ENCODE measurements around the gene TEFM. TPM values are rescaled to one million over a fixed set of nuclear protein-coding genes. Genes with fewer than 3 reads are reported as not detected.

The TEFM gene
- total and polyA plus RNA-seq, 7 donors = 6.9 to 18.7 (median 12.3) TPM

DNA sequence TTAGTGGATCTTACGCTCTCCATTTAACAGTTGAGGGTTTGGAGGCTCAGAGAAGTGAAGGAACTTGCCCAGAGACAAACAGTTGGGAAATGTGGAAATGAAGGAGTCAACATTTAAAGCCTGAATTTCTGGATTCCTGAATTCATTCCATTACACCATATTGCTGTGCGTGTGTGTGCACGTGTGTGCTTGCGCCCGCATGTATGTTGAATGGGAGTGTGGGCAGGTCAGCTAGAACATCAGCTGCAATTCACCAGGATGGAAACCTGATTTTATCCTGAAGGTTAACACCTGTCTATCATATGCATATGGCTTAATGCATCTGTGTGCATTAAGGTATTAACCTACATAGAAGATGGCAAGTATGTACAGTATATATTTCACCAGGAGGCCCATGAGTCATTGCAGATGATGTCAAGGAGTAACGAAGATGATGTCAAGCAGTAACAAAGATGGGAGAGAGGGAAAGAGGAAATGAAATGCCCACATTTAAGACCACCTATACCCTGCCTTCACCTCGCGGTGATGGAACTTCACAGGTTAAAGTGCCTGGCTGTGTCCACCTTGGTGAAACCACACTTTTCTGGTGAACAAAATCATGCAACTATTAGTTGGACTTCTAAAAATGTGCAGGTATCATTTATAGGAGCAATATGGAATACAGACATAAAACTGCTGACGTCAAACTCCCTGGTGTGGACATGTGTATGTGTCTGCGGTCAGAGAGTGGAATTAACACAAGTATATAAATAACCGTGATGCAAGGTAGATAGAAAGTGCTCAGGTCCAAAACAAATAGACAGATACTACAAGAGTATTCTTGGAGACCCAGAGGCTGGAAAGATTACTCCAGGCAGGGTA lies 14.9 kb upstream of the TEFM start:
- TF ChIP-seq POLR2A (IDR thresholded peaks at IDR 0.05) (peak in 1 of 2 donors; percentile 14), CTCF (IDR thresholded peaks at IDR 0.05) (no peak)
- H3K27ac ChIP-seq = no peak overlapping the region
- intact Hi-C loops (cut with DNase I) = no loop called here
- WGBS, 2 donors = 68 to 85% methylated on average over 11 of the region's 11 CpGs
- DNase-seq = no peak
- peak overlapping the region in 2 of 4 donors; percentile 55 to 57 for H3K4me3 ChIP-seq
- peaks cover 10 to 54% (median 29%) of the 10 kb centered on the region in 3 donors for H3K27me3 ChIP-seq
- H3K4me1 ChIP-seq = peaks cover 0 to 18% (median 15%) of the 10 kb centered on the region in 4 donors
- no peaks in the 10 kb centered on the region for H3K9me3 ChIP-seq
- no peaks in the 10 kb centered on the region for H3K36me3 ChIP-seq

DNA sequence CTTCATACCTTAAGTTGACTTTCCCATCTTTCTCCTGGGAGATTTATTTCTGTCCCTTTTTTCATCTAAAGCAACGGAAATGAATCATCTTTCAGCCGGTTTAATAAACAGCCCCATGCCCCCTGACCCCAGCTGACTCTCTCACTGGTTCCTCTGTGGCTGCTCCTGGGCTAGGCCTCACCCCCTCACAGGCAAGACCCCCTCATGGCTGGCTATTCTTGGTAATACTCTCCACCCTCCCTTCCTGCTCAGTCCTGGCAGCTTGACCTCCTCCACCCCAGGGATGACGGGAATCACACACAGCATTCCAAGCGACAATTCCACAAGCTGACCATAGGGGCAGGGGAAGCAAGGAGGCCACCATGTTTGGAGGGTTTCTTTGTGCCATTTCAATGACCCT lies 14.2 kb upstream of the TEFM start:
- Histone ChIP-seq H3K36me3 (no peaks in the 10 kb centered on the region), H3K27ac (no peak overlapping the region), H3K27me3 (peaks cover 10 to 48% (median 29%) of the 10 kb centered on the region in 3 donors), H3K9me3 (no peaks in the 10 kb centered on the region), H3K4me1 (peaks cover 0 to 18% (median 15%) of the 10 kb centered on the region in 4 donors), H3K4me3 (no peak overlapping the region)
- TF ChIP-seq POLR2A (IDR thresholded peaks at IDR 0.05) = no peak
- no peak for TF ChIP-seq EP300 (IDR thresholded peaks at IDR 0.05)
- no peak for TF ChIP-seq CTCF (IDR thresholded peaks at IDR 0.05)
- no peak for TF ChIP-seq POLR2AphosphoS5 (IDR thresholded peaks at IDR 0.05)
- no peak for DNase-seq
- intact Hi-C loops (cut with DNase I) = no loop called here
- WGBS, 2 donors = 65 to 69% methylated on average over 4 of the region's 4 CpGs

GRCh38 chr17:30917050-30917449 lies 11.0 kb upstream of the TEFM start:
- intact Hi-C loops (cut with DNase I) = no loop called here
- Histone ChIP-seq H3K27ac (no peak overlapping the region), H3K4me1 (peaks cover 0 to 9% (median 6%) of the 10 kb centered on the region in 4 donors), H3K36me3 (no peaks in the 10 kb centered on the region), H3K9me3 (no peaks in the 10 kb centered on the region), H3K4me3 (no peak overlapping the region), H3K27me3 (peaks cover 5 to 17% (median 16%) of the 10 kb centered on the region in 3 donors)
- DNase-seq = no peak
- TF ChIP-seq POLR2AphosphoS5 (IDR thresholded peaks at IDR 0.05) (no peak), EP300 (IDR thresholded peaks at IDR 0.05) (no peak), POLR2A (IDR thresholded peaks at IDR 0.05) (no peak), CTCF (IDR thresholded peaks at IDR 0.05) (no peak)

DNA sequence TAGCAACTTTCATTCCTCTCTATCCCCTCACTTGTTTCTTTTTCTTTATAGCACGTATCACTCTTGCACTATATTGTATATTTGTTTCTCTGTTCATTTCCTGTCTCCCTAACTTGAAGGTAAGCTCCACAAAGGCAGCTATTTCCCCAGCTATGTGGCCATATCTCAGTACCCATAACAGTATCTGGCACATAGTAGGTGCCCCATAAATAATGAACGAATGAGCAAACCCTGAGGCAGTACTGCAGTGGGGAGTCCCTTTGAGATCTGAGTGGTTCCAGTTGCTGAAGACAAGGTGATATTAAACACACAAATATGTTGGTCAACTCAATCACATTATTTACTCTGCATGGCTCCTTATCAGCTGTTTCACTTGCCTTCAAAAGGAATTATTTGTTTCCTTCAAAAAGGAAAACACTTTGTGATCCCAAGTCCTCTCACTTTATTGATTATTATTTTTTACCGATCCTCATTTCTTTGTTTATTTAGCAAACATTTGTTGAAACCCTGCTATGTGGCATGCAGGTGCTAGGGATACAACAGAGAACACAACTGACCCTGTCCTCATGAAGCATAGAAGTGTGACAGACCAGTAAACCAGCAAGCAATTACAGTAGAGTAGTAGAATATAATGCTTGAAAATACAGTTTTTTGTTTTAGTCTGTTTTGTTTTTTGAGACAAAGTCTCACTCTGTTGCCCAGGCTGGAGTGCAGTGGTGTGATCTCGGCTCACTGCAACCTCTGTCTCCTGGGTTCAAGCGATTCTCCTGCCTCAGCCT lies 10.0 kb upstream of the TEFM start:
- Histone ChIP-seq H3K27ac (no peak overlapping the region), H3K4me3 (no peak overlapping the region), H3K9me3 (no peaks in the 10 kb centered on the region), H3K27me3 (peaks cover 0 to 8% (median 7%) of the 10 kb centered on the region in 3 donors), H3K4me1 (no peaks in the 10 kb centered on the region), H3K36me3 (no peaks in the 10 kb centered on the region)
- intact Hi-C loops (cut with DNase I) = no loop called here
- 50 to 77% methylated on average over 5 of the region's 5 CpGs for WGBS, 2 donors
- TF ChIP-seq POLR2A (IDR thresholded peaks at IDR 0.05) (no peak), EP300 (IDR thresholded peaks at IDR 0.05) (no peak), POLR2AphosphoS5 (IDR thresholded peaks at IDR 0.05) (no peak), CTCF (IDR thresholded peaks at IDR 0.05) (no peak)
- no peak for DNase-seq

Measured in sigmoid colon (tissue), 7 donors.